Ramos (cell line): ENCODE measurements around the gene DLG2.

Experiments
- in situ Hi-C: fragments of 300-500 bp; cut with MboI; formaldehyde crosslinking; loops from one replicate; pipeline ENCODE4 v1.14.3; 2022; ENCODE audit warnings: low sequenced_read_pairs; ENCODE audit not compliant: unreplicated experiment

Gene DLG2

GRCh38 chr11:85575388-85575787, 51.8 kb downstream of the DLG2 start:
- in situ Hi-C loops = loop anchor here (25.0 kb wide), 1 partner anchor 1013 kb away; no protein-coding TSS in a partner anchor

GRCh38 chr11:85572056-85572455, 55.1 kb downstream of the DLG2 start:
- in situ Hi-C loops = no loop called here

- in situ Hi-C loops = no loop called here
These were observed 57.6 kb downstream of the DLG2 start for GRCh38 chr11:85569525-85569924.

GRCh38 chr11:85558411-85558810, 68.7 kb downstream of the DLG2 start:
- in situ Hi-C loops = no loop called here

GRCh38 chr11:85551881-85552280, 75.3 kb downstream of the DLG2 start:
- in situ Hi-C loops = no loop called here

GRCh38 chr11:85541683-85542082, 85.5 kb downstream of the DLG2 start:
- in situ Hi-C loops = no loop called here

- in situ Hi-C loops = no loop called here
These were observed 86.4 kb downstream of the DLG2 start for GRCh38 chr11:85540635-85541205.

GRCh38 chr11:85540181-85540580, 87.0 kb downstream of the DLG2 start:
- in situ Hi-C loops = no loop called here

- in situ Hi-C loops = no loop called here
These were observed 87.4 kb downstream of the DLG2 start for GRCh38 chr11:85539740-85540139.

- in situ Hi-C loops = no loop called here
These were observed 88.0 kb downstream of the DLG2 start for GRCh38 chr11:85539029-85539689.

GRCh38 chr11:85536438-85536837, 90.7 kb downstream of the DLG2 start:
- in situ Hi-C loops = no loop called here

- in situ Hi-C loops = no loop called here
These were observed 92.3 kb downstream of the DLG2 start for GRCh38 chr11:85534806-85535205.

GRCh38 chr11:85531191-85531897, 95.8 kb downstream of the DLG2 start:
- in situ Hi-C loops = no loop called here

GRCh38 chr11:85530634-85531033, 96.5 kb downstream of the DLG2 start:
- in situ Hi-C loops = no loop called here

- in situ Hi-C loops = no loop called here
These were observed 100.6 kb downstream of the DLG2 start for GRCh38 chr11:85526564-85526963.

GRCh38 chr11:85525686-85526085, 101.5 kb downstream of the DLG2 start:
- in situ Hi-C loops = no loop called here

GRCh38 chr11:85517272-85517671, 109.9 kb downstream of the DLG2 start:
- in situ Hi-C loops = no loop called here

- in situ Hi-C loops = no loop called here
These were observed 131.2 kb downstream of the DLG2 start for GRCh38 chr11:85495918-85496317.

- in situ Hi-C loops = no loop called here
These were observed 132.7 kb downstream of the DLG2 start for GRCh38 chr11:85494396-85494795.

GRCh38 chr11:85485902-85486301, 141.2 kb downstream of the DLG2 start:
- in situ Hi-C loops = no loop called here

GRCh38 chr11:85483861-85484260, 143.3 kb downstream of the DLG2 start:
- in situ Hi-C loops = no loop called here

- in situ Hi-C loops = no loop called here
These were observed 145.3 kb downstream of the DLG2 start for GRCh38 chr11:85481862-85482261.
